GM15510 (cell line): ENCODE measurements around the gene SKAP1.

Experiments
- POLR2A ChIP-seq: IDR thresholded peaks from 3 replicates; pipeline ENCODE4 v1.6.1; 2011; ENCODE audit warnings: borderline replicate concordance; ENCODE audit not compliant: insufficient read length; ENCODE audit errors: extremely low read depth

Gene SKAP1

GRCh38 chr17:48241131-48241591, 188.9 kb downstream of the SKAP1 start:
- no peak for TF ChIP-seq POLR2A

- no peak for TF ChIP-seq POLR2A
Observed at GRCh38 chr17:48240562-48241130, 189.4 kb downstream of the SKAP1 start.

GRCh38 chr17:48240122-48240521, 189.9 kb downstream of the SKAP1 start:
- TF ChIP-seq POLR2A = no peak

- TF ChIP-seq POLR2A = no peak
Observed at GRCh38 chr17:48239603-48239995, 190.4 kb downstream of the SKAP1 start.

GRCh38 chr17:48238933-48239602, 190.9 kb downstream of the SKAP1 start:
- TF ChIP-seq POLR2A = no peak

GRCh38 chr17:48237456-48237855, 192.6 kb downstream of the SKAP1 start:
- no peak for TF ChIP-seq POLR2A

- no peak for TF ChIP-seq POLR2A
Observed at GRCh38 chr17:48236681-48237134, 193.3 kb downstream of the SKAP1 start.

- no peak for TF ChIP-seq POLR2A
Observed at GRCh38 chr17:48234922-48235321, 195.1 kb downstream of the SKAP1 start.

GRCh38 chr17:48231995-48232959, 197.7 kb downstream of the SKAP1 start:
- TF ChIP-seq POLR2A = no peak

- no peak for TF ChIP-seq POLR2A
Observed at GRCh38 chr17:48229936-48230335, 200.1 kb downstream of the SKAP1 start.

GRCh38 chr17:48228720-48229119, 201.3 kb downstream of the SKAP1 start:
- TF ChIP-seq POLR2A = no peak

GRCh38 chr17:48225725-48226567, 204.1 kb downstream of the SKAP1 start:
- no peak for TF ChIP-seq POLR2A

GRCh38 chr17:48223945-48224344, 206.1 kb downstream of the SKAP1 start:
- no peak for TF ChIP-seq POLR2A

- TF ChIP-seq POLR2A = no peak
Observed at GRCh38 chr17:48219617-48220016, 210.4 kb downstream of the SKAP1 start.
